ENCODE measurements around the gene TEX54. TPM values are rescaled to one million over a fixed set of nuclear protein-coding genes. Genes with fewer than 3 reads are reported as not detected.

The TEX54 gene
- total and polyA plus RNA-seq, 2 of the 13 experiments (the other 11 are each of a cell fraction or from before 2014, with no cell fraction given), result not detected

- TF ChIP-seq POGZ (CRISPR knock-in tag; IDR thresholded peaks at IDR 0.05), result no peak
- TF ChIP-seq PHF20 (CRISPR knock-in tag; IDR thresholded peaks at IDR 0.05), result no peak; the same call in 1 of the 2 replicates
- TF ChIP-seq ZNF230 (CRISPR knock-in tag; IDR thresholded peaks at IDR 0.05), result no peak; the same call in 1 of the 2 replicates
- TF ChIP-seq ZFP1 (CRISPR knock-in tag; IDR thresholded peaks at IDR 0.05), result peak; percentile 98
- peak; percentile 75 for TF ChIP-seq ZBTB10 (CRISPR knock-in tag; IDR thresholded peaks at IDR 0.05; ENCODE audit: borderline replicate concordance)
- no peak for TF ChIP-seq ZZZ3 (CRISPR knock-in tag; IDR thresholded peaks at IDR 0.05; ENCODE audit: borderline replicate concordance)
- TF ChIP-seq MIER2 (CRISPR knock-in tag; IDR thresholded peaks at IDR 0.05), result peak; percentile 92
- peak; percentile 46; the same call in 1 of the 2 replicates for TF ChIP-seq KIAA2018 (CRISPR knock-in tag; IDR thresholded peaks at IDR 0.05; ENCODE audit: borderline replicate concordance)
- TF ChIP-seq TRAFD1 (CRISPR knock-in tag; IDR thresholded peaks at IDR 0.05; ENCODE audit: borderline replicate concordance), result no peak
- 0 out of 2 replicates have a peak, but pooled peaks have one; percentile 50 for TF ChIP-seq ZNF33A (CRISPR knock-in tag; IDR thresholded peaks at IDR 0.05; ENCODE audit: borderline replicate concordance)
- TF ChIP-seq RNF219 (CRISPR knock-in tag; IDR thresholded peaks at IDR 0.05), result peak; percentile 96; the same call in 1 of the 2 replicates
- peak; percentile 97 for TF ChIP-seq ZKSCAN8 (CRISPR knock-in tag; IDR thresholded peaks at IDR 0.05; ENCODE audit: borderline replicate concordance)
- TF ChIP-seq RARG (CRISPR knock-in tag; IDR thresholded peaks at IDR 0.05; ENCODE audit: low read depth), result no peak
Measured at GRCh38 chr11:62841361-62842170, 8.9 kb upstream of the TEX54 start (continued).
